Inflammatory macrophage treated with lipopolysaccharide for 4 hours (primary cell): ENCODE results near the gene ANKRD10.

Experiments used
- DNase-seq: peaks from one replicate; pipeline ENCODE4 v3.0.0-alpha.2; 2020

ANKRD10 gene

DNA sequence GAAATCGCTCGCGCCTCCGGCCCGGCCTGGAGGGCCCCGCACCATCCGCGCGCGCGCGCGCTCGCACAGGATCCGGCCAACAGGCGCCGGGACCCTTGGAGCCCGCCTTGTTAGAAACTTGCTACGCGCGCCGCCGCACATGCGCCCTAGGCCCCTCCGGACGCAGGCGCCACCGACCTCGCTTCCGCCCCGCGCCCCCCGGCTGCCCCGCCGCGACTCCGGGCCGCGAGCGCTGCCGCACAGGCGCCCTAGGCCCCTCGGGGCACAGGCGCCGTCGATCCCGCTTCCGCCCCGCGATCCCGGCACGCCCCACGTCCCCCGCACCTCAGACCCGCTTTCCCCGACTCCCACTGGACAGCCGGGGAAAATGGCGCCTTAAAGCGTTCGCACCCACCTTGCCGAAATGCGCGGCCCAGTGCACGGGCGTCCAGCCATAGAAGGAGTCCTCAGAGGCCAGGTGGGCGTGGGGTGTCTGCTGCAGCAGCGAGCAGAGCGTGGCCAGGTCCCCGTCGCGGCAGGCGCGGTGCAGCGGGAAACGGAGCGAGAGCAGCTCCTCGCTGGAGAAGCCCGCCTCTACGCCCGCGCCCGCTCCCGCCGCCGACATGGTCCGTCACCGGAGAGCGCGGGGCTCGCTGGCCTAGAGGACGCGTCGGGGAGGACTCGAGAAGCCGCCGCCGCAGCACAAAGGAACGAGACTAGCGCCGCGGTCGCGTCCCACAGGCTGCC is 375 bp downstream of the ANKRD10 start:
- peak; percentile 61 for DNase-seq

DNA sequence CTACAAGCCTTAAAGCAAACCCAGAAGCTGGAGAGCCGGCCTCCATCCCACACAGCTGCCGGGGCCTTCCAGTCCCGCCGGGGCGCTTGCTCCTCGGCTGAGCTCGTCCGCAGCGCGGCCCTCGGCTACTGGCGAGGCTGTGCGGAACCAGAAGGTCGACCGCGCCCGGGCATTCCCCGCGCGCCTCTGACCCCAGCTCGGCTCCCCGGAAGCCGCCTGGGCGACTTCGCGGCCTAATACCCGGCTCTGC is 863 bp downstream of the ANKRD10 start:
- peak; percentile 79 for DNase-seq

DNA sequence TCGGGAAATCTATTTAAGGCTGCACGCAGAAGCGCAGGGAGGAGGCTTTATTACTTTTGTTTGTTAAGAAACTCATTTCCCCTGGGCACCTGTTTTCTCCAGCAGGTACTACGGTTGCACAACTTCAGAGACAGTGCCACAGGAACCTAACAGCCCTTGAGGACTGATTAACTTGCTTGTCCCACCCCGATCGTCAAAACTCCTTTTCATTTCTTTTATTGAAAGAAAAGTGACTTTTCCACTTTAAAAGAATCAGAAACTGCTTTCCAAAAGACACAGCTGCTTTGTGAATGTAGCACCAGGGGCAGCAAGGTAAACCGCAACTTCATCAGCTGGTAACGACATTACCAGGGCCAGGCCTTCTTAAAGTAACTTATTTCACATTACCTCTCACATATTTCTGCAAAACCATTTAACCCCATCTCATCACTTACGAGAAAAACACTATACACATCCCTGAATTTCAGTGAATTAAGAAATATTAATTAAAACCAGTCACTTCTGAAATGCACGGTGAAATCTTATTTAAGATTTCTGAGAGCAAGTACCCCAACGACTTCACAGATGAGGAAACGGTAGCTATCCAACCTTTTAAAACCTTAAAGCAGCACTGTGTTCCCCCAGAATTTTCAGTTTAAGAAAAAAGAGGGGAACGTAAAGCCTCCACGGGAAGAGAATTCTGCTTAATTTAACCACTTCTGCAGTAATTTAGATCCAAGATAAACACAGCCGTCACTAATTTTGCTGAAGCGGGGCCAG is 1.4 kb downstream of the ANKRD10 start:
- DNase-seq = no peak

DNA sequence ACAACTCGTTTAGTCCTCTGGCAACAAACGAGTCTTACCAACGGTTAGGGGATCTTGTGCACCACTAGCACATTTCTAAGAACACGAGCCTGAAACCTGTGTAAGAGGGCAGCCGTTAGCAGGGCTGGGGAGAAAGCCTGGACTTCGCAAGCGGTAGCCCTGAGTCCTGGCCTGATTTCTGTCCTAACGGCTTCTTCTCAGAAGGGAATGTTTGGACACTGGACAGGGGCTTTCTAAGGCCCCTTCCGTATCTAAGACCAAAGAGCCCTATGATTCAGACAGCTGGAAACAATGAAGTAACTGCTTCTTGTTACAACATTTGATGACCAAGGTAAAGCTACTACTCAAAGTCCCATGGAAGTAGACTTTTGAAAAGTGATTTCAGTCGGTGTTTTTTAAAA is 2.2 kb downstream of the ANKRD10 start:
- DNase-seq = peak; percentile 87

DNA sequence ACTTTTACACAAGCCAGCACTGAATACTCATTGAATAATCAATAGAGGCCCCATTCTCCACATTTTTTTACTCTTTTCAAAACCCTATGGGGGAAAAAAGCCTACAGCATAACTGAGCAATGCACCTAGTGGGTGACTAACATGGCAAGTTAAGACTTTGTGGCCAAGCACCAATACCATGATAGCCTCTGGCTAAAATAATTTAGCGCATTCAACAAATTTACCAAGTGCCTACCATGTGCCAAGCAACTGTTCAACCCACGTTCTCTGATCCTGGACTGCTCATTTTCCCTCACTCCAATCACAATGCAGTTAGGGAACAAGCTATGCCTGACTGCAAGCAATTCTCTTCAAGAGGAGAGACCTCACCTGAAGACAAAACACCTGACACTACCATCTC is 3.0 kb downstream of the ANKRD10 start:
- DNase-seq = no peak

DNA sequence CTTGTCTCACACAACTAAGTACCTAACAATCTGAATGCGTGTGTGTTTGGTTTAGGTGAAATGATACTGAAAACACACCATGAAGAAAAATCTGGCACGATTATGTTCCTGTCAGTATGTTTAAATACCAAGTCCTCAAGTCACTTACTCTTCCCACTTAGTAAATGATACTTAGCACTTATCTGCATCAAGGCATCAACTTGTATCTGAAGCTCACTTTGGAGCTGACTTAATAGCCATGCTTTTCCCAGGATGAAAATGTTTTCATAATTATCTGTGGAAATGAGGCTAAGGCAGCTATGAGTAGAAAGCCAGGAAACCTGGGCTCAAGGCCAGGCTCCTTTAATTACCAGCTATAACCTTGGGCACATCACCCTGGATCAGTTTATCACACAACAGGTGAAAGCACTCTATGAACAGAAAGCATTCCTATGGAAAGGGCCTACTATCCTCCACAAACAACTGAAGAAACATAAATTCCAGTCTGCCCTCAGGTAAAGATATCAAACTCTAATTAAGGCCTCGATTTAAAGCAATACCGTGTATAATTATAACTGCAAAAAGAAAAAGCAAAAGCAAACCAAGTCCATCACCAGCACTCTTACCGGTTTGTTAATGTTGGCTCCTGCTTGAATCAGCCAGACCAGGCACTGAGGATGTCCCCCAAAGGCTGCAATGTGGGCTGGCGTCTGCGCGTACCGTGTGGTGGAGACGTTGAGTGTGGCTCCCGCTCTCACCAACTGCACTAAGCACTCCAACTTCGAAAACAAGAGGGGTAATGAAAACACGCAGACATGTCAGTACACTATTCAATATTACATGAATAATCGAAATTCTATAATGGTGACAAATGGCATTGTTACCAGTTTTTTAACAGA is 4.6 kb downstream of the ANKRD10 start:
- no peak for DNase-seq

DNA sequence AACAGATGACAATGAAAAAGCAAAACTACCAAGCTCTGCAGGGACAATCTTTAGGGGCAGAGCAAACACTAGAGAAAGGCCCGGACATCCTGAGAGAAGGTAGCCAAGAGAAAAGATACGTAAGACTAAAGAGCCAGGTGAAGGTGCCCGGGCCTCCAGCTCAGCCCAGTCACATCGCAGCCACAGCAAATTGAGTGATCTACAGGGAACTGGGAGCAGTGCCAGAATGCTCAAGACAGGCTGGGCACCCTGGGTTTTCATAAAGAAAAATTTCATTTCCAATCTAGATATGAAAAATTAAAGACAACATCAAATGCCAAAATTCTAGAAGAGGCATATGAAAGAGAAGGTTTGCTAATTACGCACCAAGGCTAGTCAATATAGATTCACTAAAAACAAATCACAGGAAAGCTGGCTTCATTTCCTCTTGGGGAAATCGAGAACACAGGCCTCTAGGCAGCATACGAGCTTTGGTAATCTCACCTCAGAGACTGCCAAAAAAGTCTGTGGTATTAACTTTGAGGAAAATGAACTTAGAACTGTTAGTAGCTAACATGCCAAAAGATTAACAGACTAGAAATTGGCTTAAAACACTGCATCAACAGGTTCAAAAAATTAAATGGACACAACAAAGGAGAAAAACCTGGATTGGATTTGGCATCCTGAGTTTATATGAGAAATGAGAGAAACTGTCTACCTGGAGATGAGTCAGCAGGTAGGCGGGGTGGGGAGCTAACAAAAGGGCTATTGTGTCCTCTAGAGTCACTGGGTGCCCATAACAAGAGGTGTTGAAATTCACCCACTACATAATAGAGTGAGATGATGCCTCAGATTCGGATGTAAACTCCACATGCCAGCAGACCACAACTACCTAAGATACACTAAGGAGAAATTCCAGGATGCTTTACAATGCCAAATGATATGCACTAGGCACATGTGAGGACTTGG is 6.6 kb downstream of the ANKRD10 start:
- DNase-seq = no peak

DNA sequence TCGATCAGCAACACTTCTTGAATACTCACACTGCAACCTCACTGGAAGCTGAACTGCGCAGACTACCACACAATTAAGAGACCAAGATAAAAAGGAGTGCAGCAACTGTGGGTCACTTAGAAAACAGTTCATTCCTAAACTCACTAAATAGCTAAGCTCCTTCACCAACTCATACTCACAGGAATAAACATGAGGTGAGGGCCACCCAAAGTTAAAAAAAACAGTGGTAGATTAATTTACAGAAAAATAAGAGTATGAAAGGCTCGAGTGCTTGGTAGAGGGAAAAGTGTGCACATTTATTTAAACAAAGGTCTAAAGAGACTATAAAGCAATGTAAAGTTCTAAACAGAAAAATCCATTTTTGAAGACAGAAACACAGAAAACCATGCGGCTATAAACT is 7.6 kb downstream of the ANKRD10 start:
- DNase-seq = no peak

DNA sequence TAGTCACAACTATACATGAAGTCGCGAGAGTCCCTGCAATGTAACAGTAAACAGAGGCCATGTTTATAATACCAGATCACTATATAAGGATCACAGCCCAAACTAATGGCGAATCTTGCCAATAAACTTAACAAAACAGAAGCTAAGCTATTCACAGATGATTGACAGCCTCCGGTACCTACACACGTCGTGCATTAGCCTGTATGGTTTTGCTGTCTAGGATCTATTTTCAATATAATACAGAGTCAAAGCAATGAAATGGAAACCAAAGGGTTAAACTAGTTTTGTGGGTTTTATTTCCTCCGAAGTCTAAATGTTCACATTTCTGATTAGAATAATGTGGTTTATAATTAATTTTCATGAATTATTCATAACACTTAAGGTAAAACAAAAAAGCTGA is 10.1 kb downstream of the ANKRD10 start:
- no peak for DNase-seq

DNA sequence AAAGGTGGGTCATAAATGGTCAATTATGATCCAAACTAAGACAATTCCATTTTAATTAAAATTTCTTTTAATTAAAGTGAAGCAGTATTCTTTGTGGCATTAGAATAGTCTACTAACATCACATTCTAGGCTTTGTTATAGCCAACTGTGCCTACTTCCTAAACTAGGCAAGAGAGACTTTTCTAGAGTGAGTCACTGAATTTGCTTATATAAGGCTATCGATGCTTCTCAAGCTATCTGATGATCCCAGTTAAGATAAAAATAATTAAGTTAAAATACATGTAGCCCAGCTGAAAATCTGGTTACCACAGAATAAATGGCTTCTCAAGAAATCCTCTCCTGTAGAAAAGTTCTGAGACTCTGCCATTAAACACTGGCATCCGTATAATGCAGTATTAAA is 12.5 kb downstream of the ANKRD10 start:
- no peak for DNase-seq

DNA sequence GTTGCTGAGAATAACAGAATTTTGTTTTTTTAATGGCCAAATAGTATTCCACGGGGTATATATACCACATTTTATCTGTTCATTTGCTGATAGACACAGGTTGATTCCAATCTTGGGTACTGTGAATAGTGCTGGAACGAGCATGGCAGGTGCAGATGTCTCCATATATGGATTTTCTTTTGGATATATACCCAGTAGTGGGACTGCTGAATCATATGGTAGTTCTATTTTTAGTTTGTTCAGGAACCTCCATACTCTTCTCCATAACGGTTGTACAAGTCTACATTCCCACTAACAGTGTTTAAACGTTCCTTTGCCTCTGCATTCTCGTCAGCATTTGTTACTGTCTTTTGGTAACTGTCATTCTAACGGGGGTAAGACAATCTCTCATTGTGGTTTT is 17.3 kb downstream of the ANKRD10 start:
- DNase-seq = no peak

DNA sequence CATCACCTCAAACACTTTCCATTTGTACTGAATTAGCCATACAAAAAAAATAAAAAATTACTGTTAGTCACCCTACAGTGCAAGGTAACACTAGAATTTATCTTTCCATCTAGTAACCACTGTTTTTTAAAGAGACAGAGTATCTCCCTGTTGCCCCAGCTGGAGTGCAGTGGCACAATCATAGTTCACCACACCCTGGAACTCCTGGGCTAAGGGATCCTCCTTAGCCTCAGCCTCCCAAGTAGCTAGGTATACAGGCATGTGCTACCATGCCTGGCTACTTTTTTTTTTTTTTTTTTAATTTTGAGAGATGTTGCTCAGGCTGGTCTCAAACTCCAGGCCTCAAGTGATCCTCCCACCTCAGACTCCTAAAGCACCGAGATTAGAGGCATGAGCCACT is 17.9 kb downstream of the ANKRD10 start:
- DNase-seq = no peak

DNA sequence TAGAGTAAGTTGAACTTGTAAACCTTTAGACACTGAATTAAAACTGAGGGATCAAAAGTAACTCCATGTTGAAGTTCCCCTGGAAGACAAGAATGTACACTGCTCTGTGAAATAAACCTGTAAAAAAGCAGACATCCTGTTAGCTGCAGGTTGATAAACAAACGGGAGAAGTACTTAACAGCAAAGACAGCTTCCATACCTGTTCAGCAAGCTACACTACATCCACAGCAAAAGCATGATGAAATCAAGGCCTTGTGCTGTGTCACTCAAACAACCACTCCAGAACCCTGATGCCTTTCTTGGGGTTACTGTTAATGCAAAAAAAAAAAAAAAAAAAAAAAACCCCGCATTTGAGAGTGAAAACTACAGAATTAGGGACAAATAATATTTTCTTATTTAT is 20.8 kb downstream of the ANKRD10 start:
- DNase-seq = no peak

DNA sequence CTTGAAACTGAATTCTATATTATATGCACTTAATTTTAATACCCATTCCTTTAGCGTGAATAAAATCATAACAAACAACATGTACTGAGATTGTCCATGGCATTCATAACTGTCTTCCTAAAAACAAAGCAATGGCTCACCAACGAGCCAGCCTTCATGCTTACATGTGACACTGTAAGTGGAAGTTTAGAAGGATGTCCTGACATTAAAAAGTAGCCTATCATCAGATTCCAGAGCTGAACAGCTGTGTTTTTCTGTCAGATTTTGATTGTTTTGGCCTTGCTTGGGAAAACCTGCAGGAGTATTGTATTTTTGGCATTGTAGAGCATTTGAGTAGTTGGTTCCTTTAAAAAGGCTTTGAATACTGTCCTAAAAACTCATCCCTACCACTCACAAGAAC is 21.3 kb downstream of the ANKRD10 start:
- DNase-seq = no peak

DNA sequence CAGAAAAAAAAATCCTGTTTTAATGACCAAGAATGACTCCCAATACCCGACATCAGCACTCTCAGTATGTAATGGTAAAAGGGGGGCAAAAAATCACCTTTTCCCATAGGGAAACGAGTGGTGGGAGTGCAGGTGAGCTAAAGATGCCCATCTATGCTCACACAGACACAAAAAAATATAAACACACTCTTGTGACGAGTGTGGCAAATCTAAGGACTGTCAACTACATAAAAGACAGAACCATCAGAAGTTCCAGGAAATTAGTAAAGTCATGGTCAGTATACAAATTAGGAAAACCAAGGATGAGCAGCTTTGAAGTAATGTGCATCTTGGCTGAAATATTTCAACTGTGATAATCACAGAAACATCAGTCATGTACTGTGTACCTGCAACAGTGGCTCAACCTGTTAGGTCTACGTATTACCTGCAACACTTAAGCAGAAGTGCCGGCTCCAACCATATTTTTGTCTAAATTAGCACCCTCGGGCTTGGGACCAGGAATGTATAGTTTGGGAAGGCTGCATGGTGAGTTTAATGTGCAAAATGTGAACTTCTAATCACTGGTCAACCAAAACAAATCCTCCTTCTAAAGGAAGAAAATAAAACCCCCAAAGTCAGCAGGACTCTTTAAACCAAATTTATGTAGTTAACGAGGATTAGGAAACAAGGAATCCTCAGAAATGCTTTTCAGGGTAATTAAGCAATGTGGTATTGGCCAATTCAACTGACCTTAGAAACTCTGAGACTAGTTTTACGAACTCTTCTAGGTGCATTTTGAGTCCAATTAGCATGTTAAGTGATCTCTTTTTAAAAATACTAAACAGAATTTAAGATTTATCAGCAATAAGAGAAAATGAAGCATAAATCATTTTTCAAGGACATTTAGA is 24.3 kb downstream of the ANKRD10 start:
- no peak for DNase-seq

DNA sequence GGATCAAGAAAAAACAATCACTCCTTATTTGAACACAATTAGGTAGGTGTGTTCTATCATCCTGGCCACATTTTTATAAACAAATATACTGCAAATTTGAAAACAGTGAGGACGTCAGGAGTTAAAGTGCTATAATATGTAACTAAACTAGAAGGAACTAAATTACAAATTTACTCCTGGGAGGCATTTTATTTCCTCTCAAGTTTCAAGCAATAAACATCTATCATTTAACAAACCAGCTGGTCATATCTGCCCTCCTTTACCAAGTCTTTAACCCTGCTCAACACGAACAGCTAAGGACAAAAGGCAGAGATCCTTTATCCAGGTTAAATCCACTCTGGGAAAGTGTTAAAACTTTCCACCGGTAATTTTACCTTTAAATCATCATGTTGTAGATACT is 26.5 kb downstream of the ANKRD10 start:
- DNase-seq = no peak

DNA sequence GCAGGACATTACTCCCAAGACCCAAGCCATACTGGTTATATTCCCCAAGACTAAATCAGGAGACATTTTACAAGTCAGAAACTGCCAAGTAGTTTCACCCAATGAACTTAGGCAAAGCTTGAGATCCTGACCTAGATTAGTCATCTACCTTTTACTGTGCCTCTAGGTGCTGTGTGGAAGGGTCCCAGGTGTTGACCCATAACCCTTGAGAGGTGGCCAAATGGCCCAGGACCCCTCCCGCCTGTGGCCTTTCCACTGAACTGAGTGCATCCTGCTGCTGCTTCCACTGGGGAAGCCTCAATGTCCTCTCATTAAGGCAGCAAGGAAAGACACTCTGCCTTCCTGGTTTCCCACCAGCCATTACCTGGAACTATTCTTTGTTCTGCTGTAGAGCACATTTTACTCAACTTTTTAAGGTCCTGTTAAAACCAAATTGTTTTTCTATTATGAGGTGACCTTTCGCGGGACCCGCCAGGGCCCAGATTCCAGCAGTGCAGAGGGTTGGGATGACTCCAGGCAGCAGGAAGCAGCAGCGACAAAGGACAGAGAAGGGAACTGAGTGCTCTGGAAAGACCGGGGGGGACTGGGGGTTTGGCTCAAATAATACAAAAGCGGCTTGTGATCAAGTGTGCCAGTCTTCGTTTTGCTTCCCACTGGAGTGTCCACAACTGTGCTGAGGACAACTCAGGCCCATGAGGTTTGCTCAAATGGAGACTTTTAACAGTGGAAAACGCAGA is 27.1 kb downstream of the ANKRD10 start:
- DNase-seq = no peak

DNA sequence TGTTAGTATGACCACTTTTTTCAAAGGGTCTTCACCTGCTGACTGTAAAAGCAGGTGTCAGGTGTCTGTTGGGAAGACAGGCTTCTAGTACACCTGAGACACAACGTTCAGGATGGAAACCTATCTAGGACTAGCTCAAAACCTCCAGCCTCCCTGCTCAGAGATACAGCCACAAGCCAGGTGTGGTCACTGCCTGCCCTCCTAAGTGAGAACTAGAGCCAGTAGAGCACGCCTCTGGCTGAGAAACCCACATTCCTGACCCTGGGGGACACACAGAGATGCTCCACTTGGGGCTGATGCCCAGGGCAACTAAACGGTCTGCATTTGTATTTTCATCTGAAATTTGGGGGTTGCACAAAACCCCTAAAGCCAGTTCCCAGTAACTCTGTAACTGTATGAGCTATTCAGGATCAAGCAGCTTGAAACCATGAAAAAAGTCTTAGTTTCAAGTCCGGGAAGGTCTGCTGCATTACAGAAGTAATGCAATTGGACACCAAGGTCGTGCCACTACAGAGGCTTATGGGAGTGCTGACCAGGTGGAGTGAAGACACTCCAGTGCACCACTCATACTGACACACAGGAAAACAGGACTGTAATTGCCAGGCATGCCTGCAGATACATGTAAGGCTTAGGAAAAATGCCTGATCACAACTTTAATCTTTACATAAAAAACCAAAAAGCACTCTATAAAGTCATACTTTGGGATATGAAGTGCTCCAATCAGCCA is 27.8 kb downstream of the ANKRD10 start:
- DNase-seq = no peak

DNA sequence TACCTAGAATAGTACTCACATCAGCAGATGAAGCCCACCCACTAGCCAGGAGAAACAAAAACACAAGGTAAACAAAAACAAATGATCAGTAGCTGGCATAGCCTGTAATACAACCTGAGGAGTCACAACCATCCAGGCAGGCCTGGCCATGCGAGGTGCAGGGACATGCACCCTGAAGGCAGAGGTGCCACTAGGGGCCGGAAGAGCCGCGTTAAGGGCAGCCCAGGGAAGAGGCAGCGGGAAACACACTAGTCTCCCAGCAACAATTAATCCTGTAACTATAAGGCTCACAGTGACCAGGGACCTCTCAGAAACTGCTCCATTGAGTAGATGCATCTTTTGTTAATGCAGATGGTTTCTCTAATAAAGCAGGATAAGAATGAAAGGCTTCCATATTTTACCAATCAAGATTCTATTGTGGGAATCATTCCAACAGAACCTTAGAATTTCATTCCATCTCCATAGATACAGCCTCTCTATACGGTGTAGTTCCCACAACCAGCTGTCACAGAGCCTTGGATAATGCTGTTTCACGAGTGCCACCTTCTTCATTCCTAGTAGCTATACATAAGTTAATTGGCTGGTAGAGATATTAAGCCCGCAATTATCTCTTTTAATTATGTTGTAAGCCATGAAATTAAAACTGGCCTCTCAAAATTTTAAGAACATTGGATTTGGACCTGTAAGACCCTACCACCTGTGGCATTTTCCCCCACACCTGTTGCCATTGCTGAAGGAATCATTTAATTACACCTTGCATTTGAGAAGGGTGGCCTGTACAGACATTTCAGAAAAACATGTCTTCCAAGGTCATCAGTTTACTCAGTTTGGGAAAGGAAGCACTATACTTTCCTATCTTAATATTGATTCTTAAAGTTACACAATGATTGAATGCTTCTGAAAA is 28.7 kb downstream of the ANKRD10 start:
- no peak for DNase-seq
